Measurements from ENCODE around the gene NDFIP1. TPM values are rescaled to one million over a fixed set of nuclear protein-coding genes. Genes with fewer than 3 reads are reported as not detected.

NDFIP1 gene
- total and polyA plus RNA-seq, 2 of the 8 experiments (the other 6 are each of a cell fraction or from before 2014, with no cell fraction given) = 8.8 to 27.1 TPM

DNA sequence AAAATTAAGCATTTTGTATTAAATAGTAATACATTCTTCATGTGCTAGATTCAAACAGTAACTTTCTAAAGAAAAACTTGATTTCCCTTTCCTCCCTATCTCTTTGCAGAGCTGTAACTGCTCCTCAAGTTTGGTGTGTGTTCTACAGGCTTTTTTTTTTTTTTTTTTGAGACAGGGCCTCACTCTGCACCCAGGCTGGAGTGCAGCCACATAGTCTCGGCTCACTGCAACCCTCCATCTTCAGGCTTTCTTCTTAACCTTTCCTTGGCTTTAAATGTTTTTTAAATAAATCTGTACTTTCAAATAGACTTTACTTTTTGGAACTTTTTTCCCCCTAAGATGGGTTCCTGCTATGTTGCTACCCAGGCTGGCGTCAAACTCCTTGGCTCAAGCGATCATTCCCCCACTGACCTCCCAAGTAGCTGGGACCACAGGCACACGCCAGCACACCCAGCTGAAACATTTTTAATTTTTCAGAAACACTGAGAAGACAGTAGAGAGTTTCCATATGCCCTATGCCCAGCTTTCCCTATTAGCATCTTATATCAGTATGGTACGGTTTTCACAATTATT is 9.1 kb downstream of the NDFIP1 start:
- Histone ChIP-seq H2AFZ (ENCODE audit: low read length) (no peak overlapping the region), H3K18ac (ENCODE audit: extremely low read depth, low read length) (no peak overlapping the region), H3K56ac (replicated peaks; ENCODE audit: insufficient read length, low read depth, low read length) (no peak overlapping the region), H2AK5ac (ENCODE audit: low read depth, low read length) (no peak overlapping the region), H4K20me1 (replicated peaks in 1 of 2; ENCODE audit: control insufficient read depth in 1 of 2, insufficient read depth in 2 of 2, low read length in 2 of 2) (peaks cover 0 to 4% of the 10 kb centered on the region in 2 experiments), H3K79me1 (ENCODE audit: low read depth, low read length) (no peaks in the 10 kb centered on the region; the same call in 1 of the 2 replicates), H2BK15ac (ENCODE audit: low read length) (no peak overlapping the region), H3K79me2 (ENCODE audit: control insufficient read depth in 1 of 2, insufficient read depth in 2 of 2, low read length in 2 of 2) (peaks cover 0 to 62% of the 10 kb centered on the region in 2 experiments; a peak in 2 of 4 replicates), H3K4ac (replicated peaks; ENCODE audit: insufficient read length, low read depth, low read length) (no peak overlapping the region), H3K23me2 (ENCODE audit: low read depth, low read length) (no peaks in the 10 kb centered on the region), H3K4me1 (replicated peaks in 1 of 4; ENCODE audit: control insufficient read depth in 3 of 4, insufficient read depth in 4 of 4, low read length in 3 of 4) (no peaks in the 10 kb centered on the region; a peak in 1 of 7 replicates), H3K9ac (replicated peaks in 1 of 4; ENCODE audit: extremely low read depth in 1 of 4, low read depth in 3 of 4, low read length in 3 of 4) (no peak overlapping the region), H4K8ac (ENCODE audit: extremely low read depth, insufficient read depth, low read length) (no peak overlapping the region), H2BK20ac (ENCODE audit: low read length) (no peak overlapping the region), H4K5ac (ENCODE audit: insufficient read length, low read depth, low read length) (no peak overlapping the region), H3K4me2 (ENCODE audit: insufficient read depth in 1 of 2, low read depth in 2 of 2, low read length in 2 of 2) (no peak overlapping the region), H3K36me3 (ENCODE audit: control insufficient read depth in 2 of 4, insufficient read depth in 4 of 4, low read length in 3 of 4) (no peaks in the 10 kb centered on the region; a peak in 2 of 8 replicates), H3K27ac (ENCODE audit: low read depth, low read length) (no peak overlapping the region), H2BK12ac (ENCODE audit: low read depth, low read length) (no peak overlapping the region), H3K4me3 (ENCODE audit: extremely low read depth in 1 of 4, insufficient read depth in 2 of 4, low read depth in 3 of 4, low read length in 4 of 4) (no peak overlapping the region), H2BK5ac (ENCODE audit: low read depth, low read length) (no peak overlapping the region), H3K27me3 (replicated peaks in 1 of 4; ENCODE audit: control insufficient read depth in 3 of 4, extremely low read depth in 1 of 4, insufficient read depth in 3 of 4, low read length in 3 of 4) (no peaks in the 10 kb centered on the region), H3K23ac (ENCODE audit: insufficient read length) (no peak overlapping the region), H4K91ac (replicated peaks; ENCODE audit: insufficient read length, low read length) (no peak overlapping the region), H3K14ac (ENCODE audit: insufficient read length) (no peak overlapping the region), H3K9me3 (ENCODE audit: insufficient read depth in 2 of 2, low read depth in 1 of 2, low read length in 1 of 2) (no peaks in the 10 kb centered on the region), H2BK120ac (replicated peaks; ENCODE audit: low read depth, low read length) (no peak overlapping the region)
- 94% methylated on average over 4 of the region's 5 CpGs; no CpG with 5 or more reads in 1 of the 2 experiments for WGBS, 2 experiments (ENCODE audit: extremely low coverage in 1 of 2, insufficient coverage in 1 of 2, insufficient read length in 1 of 2, insufficient replicate concordance in 2 of 2, low coverage in 1 of 2, low lambda C conversion rate in 2 of 2, missing lambda C conversion rate in 1 of 2)
- ChIA-PET POLR2A (ENCODE audit: partially characterized antibody) (no interaction called here), CTCF (ENCODE audit: partially characterized antibody) (interaction anchor here (1.0 kb wide), 1 partner anchor 103 kb away, joined by 3 read pairs; no protein-coding TSS in a partner anchor)
- FAIRE-seq (no peak), DNase-seq (ENCODE audit: low read depth in 1 of 2, low spot score in 2 of 2) (no peak)
- TF ChIP-seq TCF12 (IDR thresholded peaks at IDR 0.05; ENCODE audit: low read depth, low read length) (no peak), CTBP2 (IDR thresholded peaks at IDR 0.05; ENCODE audit: borderline replicate concordance, insufficient read depth, insufficient read length, low read length) (no peak), POLR2AphosphoS5 (IDR thresholded peaks at IDR 0.05; ENCODE audit: low read depth, low read length) (no peak), CBX5 (IDR thresholded peaks at IDR 0.05; ENCODE audit: low read depth, low read length) (no peak), SIRT6 (IDR thresholded peaks at IDR 0.05; ENCODE audit: low read length) (no peak), CREB1 (IDR thresholded peaks at IDR 0.05) (no peak), NRF1 (IDR thresholded peaks at IDR 0.05; ENCODE audit: low read depth, low read length) (no peak), SAP30 (IDR thresholded peaks at IDR 0.05; ENCODE audit: insufficient read depth, insufficient replicate concordance, low read length) (no peak), RFX5 (IDR thresholded peaks at IDR 0.05; ENCODE audit: borderline replicate concordance, low read depth, low read length) (no peak), BCL11A (IDR thresholded peaks at IDR 0.05; ENCODE audit: low read depth in 2 of 2, low read length in 2 of 2) (no peak), ASH2L (IDR thresholded peaks at IDR 0.05; ENCODE audit: low read length) (no peak), SP4 (IDR thresholded peaks at IDR 0.05; ENCODE audit: low read length) (no peak)
- TF ChIP-seq, protein P1, sequence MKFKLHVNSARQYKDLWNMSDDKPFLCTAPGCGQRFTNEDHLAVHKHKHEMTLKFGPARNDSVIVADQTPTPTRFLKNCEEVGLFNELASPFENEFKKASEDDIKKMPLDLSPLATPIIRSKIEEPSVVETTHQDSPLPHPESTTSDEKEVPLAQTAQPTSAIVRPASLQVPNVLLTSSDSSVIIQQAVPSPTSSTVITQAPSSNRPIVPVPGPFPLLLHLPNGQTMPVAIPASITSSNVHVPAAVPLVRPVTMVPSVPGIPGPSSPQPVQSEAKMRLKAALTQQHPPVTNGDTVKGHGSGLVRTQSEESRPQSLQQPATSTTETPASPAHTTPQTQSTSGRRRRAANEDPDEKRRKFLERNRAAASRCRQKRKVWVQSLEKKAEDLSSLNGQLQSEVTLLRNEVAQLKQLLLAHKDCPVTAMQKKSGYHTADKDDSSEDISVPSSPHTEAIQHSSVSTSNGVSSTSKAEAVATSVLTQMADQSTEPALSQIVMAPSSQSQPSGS (IDR thresholded peaks at IDR 0.05; ENCODE audit: low read length) = no peak
